ENCODE measurements around the gene TLE1.

Gene TLE1

DNA sequence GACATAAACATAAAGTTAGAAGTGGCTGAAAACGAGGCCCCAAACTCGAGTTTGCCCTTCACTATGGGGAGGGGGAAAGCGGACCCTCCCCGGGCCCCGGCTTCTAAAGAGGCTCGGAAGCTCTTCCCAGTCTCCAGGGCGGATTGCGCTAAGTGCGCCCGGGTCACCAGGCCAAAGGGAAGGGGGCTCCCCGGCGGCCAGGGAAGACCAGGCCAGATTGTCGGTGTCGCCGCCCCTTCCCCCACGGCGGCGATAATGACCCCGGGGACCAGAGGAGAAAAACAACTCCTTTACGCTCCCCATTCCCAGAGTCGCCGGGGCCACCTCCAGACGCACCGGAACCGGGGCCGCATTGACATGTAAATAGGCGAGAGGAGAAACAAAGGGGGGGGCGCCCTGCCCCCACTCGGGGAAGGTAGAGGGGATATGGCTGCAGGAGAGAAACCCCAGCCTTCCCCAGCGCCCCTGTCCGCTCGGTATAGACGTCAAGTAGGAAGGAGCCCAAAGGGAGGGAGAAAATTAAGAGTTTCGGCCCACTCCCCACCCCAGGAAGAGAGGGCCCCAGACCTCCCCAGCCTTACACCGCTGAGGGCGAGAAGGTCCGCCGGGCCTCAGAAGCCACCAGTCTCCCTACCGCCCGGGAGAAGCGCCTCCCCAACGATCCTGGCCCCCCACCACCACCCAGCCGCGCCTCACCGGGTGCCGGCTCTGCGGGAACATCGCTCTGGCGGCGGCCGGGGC, 1.7 kb downstream of the TLE1 start:
- Histone ChIP-seq H3K4me3 (ENCODE audit: low read depth, low read length) (peak overlapping the region; percentile 91), H3K9me3 (no peaks in the 10 kb centered on the region), H3K27me3 (peaks cover 5% of the 10 kb centered on the region; the same call in 1 of the 2 replicates), H3K4me1 (no peaks in the 10 kb centered on the region), H3K36me3 (peaks cover 5% of the 10 kb centered on the region)
- peak; percentile 58 for DNase-seq
- TF ChIP-seq, protein P1, sequence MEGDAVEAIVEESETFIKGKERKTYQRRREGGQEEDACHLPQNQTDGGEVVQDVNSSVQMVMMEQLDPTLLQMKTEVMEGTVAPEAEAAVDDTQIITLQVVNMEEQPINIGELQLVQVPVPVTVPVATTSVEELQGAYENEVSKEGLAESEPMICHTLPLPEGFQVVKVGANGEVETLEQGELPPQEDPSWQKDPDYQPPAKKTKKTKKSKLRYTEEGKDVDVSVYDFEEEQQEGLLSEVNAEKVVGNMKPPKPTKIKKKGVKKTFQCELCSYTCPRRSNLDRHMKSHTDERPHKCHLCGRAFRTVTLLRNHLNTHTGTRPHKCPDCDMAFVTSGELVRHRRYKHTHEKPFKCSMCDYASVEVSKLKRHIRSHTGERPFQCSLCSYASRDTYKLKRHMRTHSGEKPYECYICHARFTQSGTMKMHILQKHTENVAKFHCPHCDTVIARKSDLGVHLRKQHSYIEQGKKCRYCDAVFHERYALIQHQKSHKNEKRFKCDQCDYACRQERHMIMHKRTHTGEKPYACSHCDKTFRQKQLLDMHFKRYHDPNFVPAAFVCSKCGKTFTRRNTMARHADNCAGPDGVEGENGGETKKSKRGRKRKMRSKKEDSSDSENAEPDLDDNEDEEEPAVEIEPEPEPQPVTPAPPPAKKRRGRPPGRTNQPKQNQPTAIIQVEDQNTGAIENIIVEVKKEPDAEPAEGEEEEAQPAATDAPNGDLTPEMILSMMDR (IDR thresholded peaks at IDR 0.05; ENCODE audit: low read depth, low read length), result no peak

DNA sequence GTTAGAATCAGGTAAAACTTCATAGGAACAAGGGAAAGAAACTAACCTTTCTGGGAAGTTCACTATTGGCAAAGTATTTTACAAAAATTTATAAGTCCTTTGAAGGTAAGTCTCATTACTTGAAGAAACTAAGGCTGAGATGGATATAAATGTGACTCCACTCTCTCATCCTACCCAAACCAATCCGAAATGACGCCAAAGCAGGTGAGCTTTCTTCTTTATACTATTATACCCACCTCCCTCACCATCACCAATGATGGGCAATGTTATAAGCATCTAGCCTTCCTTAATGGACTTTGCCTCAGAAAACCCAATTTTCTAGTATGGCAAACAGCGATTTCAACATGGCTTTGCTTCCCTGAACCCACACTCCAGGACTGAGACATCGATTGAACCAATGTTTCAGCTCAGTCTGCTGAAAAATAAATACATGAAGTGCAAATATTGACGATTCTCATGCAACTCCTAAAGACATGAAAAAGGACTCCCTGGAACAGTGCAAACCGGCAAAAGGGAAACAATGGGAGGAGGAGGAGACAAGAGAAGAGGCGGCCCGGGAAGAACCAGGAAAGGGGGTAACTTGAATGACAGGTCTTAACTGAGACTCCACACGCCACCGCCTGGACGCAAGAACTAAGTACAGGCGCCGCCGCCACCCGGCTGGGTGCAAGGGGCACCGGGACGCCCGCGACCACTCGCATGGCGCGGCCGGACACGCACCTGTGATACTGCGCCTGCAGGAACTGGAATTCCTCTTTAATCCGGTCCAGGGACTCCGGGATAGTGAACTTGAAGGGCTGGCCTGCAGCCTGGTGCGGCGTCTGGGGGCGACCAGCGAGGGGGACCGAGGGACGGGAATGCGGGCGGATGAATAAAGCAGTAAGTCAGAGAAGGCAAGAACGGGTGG, 2.5 kb downstream of the TLE1 start:
- peak overlapping the region; percentile 91 for H3K4me3 ChIP-seq (ENCODE audit: low read depth, low read length)
- TF ChIP-seq, protein P1 (IDR thresholded peaks at IDR 0.05; ENCODE audit: low read depth, low read length), result peak; percentile 59

GRCh38 chr9:81685763-81686613, 3.4 kb downstream of the TLE1 start:
- TF ChIP-seq, protein P1 (IDR thresholded peaks at IDR 0.05; ENCODE audit: low read depth, low read length), result no peak
- H3K4me3 ChIP-seq (ENCODE audit: low read depth, low read length), result peak overlapping the region; percentile 91
- H3K27me3 ChIP-seq, result peaks cover 5% of the 10 kb centered on the region; the same call in 1 of the 2 replicates
- peaks cover 9% of the 10 kb centered on the region for H3K36me3 ChIP-seq
- no peak for DNase-seq
- H3K4me1 ChIP-seq, result no peaks in the 10 kb centered on the region
- no peaks in the 10 kb centered on the region for H3K9me3 ChIP-seq

More for the DNA sequence above, 2.5 kb downstream of the TLE1 start:
- peak; percentile 88 for DNase-seq
- peaks cover 5% of the 10 kb centered on the region for H3K36me3 ChIP-seq
- no peaks in the 10 kb centered on the region for H3K4me1 ChIP-seq
- peaks cover 5% of the 10 kb centered on the region; the same call in 1 of the 2 replicates for H3K27me3 ChIP-seq
- no peaks in the 10 kb centered on the region for H3K9me3 ChIP-seq

GRCh38 chr9:81684635-81685034, 4.7 kb downstream of the TLE1 start:
- no peak for DNase-seq
- Histone ChIP-seq H3K27me3 (no peaks in the 10 kb centered on the region), H3K4me3 (ENCODE audit: low read depth, low read length) (no peak overlapping the region), H3K4me1 (no peaks in the 10 kb centered on the region), H3K36me3 (peaks cover 9% of the 10 kb centered on the region), H3K9me3 (no peaks in the 10 kb centered on the region)
- TF ChIP-seq, protein P1 (IDR thresholded peaks at IDR 0.05; ENCODE audit: low read depth, low read length), result no peak

DNA sequence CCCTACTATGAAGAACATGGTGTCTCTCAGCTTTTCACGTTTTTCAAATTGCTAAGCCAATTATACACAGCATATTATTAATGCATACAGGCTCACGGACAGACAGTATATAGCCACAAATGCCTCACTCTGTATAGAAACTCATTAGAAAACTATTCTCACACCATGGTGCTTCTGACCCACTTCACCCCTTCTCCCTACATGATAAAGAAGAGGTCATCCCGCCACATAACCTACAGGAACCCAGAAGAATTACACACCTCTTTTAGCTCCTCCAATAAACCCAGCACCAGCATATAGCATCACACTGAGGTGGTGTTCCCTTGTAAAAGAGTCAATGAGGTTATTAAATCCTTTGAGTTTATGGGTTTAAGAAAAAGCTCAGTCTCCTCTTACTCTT, 5.6 kb downstream of the TLE1 start:
- TF ChIP-seq, protein P1 (IDR thresholded peaks at IDR 0.05; ENCODE audit: low read depth, low read length), result 0 out of 2 replicates have a peak, but pooled peaks have one; percentile 7
- Histone ChIP-seq H3K4me3 (ENCODE audit: low read depth, low read length) (no peak overlapping the region), H3K36me3 (peaks cover 9% of the 10 kb centered on the region), H3K27me3 (no peaks in the 10 kb centered on the region), H3K9me3 (no peaks in the 10 kb centered on the region), H3K4me1 (no peaks in the 10 kb centered on the region)
- no peak for DNase-seq
